Bronchial epithelial cell (primary cell): ENCODE data around the gene ABCB8. TPM values are rescaled to one million over a fixed set of nuclear protein-coding genes. Genes with fewer than 3 reads are reported as not detected.

ENCODE experiments used
- DNase-seq: peaks from one replicate; pipeline ENCODE4 v3.0.0-alpha.2; 2010; ENCODE audit warnings: low read depth
- FAIRE-seq: peaks from 2 replicates; lab custom pipeline; 2011; peaks lifted over from hg19 to GRCh38; lab: Jason Lieb, UNC
- H3K27me3 ChIP-seq: 2 replicates; pipeline ENCODE4 v1.5.1; 2011; ENCODE audit warnings: low read length; ENCODE audit not compliant: control insufficient read depth, insufficient read depth
- H3K36me3 ChIP-seq: 2 replicates; pipeline ENCODE4 v1.5.1; 2011; ENCODE audit warnings: low read length; ENCODE audit not compliant: control insufficient read depth, insufficient read depth
- H3K4me3 ChIP-seq: 2 replicates; pipeline ENCODE4 v1.5.1; 2011; ENCODE audit warnings: mild to moderate bottlenecking, low read depth, low read length, control low read depth
- CTCF ChIP-seq: IDR thresholded peaks from 2 replicates; pipeline ENCODE4 v1.5.1; 2011; ENCODE audit warnings: mild to moderate bottlenecking, moderate library complexity, low read length, control low read depth, inconsistent platforms; ENCODE audit not compliant: insufficient read depth, severe bottlenecking
- total RNA-seq: library from RNA; depleted of rRNA; stranded (reverse); fragments of >200 nt; gene quantifications from 2 replicates; pipeline ENCODE4 v1.2.1, GENCODE V29; 2014

Gene ABCB8
- total RNA-seq, 1 donor from 2014 or later: 20.5 TPM

- no peaks in the 10 kb centered on the region for H3K36me3 ChIP-seq
- peak; percentile 62 for TF ChIP-seq CTCF
- H3K4me3 ChIP-seq: no peak overlapping the region
- FAIRE-seq (no peak), DNase-seq (no peak)
- H3K27me3 ChIP-seq: peaks cover 9% of the 10 kb centered on the region
Measured at GRCh38 chr7:151012911-151013347, 15.3 kb upstream of the ABCB8 start.

- no peak for TF ChIP-seq CTCF
- Histone ChIP-seq H3K27me3 (peaks cover 10% of the 10 kb centered on the region), H3K4me3 (no peak overlapping the region), H3K36me3 (no peaks in the 10 kb centered on the region)
- DNase-seq (no peak), FAIRE-seq (no peak)
Measured at GRCh38 chr7:151013356-151013732, 14.9 kb upstream of the ABCB8 start.

GRCh38 chr7:151013733-151014497, 14.3 kb upstream of the ABCB8 start:
- peaks cover 12% of the 10 kb centered on the region for H3K27me3 ChIP-seq

GRCh38 chr7:151014950-151015349, 13.3 kb upstream of the ABCB8 start:
- H3K27me3 ChIP-seq: peaks cover 15% of the 10 kb centered on the region
- FAIRE-seq (no peak), DNase-seq (peak; percentile 43)

More at GRCh38 chr7:151013733-151014497, 14.3 kb upstream of the ABCB8 start:
- Histone ChIP-seq H3K4me3 (peak overlapping the region; percentile 4), H3K36me3 (no peaks in the 10 kb centered on the region)
- FAIRE-seq (no peak), DNase-seq (no peak)
- peak; percentile 8 for TF ChIP-seq CTCF

GRCh38 chr7:151015967-151016366, 12.3 kb upstream of the ABCB8 start:
- Histone ChIP-seq H3K27me3 (peaks cover 15% of the 10 kb centered on the region), H3K36me3 (no peaks in the 10 kb centered on the region), H3K4me3 (no peak overlapping the region)
- FAIRE-seq: no peak
- no peak for TF ChIP-seq CTCF
- no peak for DNase-seq

More at GRCh38 chr7:151014950-151015349, 13.3 kb upstream of the ABCB8 start:
- H3K4me3 ChIP-seq: no peak overlapping the region
- no peaks in the 10 kb centered on the region for H3K36me3 ChIP-seq
- no peak for TF ChIP-seq CTCF
